Measurements from ENCODE around the gene KLK13.

Gene KLK13

GRCh38 chr19:51018745-51019543 lies 45.9 kb downstream of the KLK13 start:
- no peak for DNase-seq

DNA sequence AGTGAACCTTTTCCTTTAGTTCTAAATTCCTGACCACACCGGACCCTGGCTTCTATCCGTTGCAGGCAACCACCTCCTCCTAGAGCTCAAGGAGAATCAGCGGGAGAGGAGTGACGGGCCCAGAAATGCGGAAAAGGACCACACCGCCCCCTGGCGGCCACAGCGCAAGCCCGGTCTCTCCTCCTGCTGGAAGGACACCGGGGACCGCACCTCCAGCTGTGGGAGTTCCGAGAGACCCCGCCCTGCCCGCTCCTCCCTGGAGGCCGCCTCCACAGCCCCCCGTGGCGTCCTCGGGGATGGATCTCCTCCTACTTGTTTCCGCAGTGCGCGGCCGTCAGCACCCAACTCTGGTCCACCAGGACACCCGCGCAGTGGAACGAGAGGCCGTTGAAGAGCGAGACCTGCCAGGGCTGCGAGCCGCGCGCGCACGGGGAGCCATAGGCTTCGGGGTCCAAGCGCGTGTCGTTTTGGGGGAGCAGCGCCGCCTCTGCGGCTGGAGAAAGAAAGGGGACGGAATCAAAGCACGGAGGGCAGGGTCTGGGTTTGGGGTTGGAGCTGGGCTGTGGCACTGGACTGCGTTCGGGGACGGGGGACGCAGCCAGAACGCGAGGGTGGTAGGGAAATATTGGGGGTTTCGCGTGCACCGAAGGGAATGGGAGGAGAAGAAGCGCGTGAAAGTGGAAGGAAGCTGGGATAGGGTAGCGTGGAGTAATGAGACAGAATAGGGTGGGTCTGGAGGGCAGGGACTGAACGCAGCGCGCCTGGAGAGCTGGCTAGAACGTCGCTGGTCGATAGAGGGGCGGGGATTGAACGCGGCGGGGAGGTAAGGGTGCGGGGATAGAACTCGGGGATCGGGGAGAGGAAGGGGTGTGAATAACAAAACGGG lies 47.9 kb downstream of the KLK13 start:
- peak; percentile 39 to 55 for DNase-seq

- DNase-seq = no peak
These were observed 49.1 kb downstream of the KLK13 start for GRCh38 chr19:51015691-51016267.

GRCh38 chr19:51014242-51014641 lies 50.6 kb downstream of the KLK13 start:
- no peak for DNase-seq

DNA sequence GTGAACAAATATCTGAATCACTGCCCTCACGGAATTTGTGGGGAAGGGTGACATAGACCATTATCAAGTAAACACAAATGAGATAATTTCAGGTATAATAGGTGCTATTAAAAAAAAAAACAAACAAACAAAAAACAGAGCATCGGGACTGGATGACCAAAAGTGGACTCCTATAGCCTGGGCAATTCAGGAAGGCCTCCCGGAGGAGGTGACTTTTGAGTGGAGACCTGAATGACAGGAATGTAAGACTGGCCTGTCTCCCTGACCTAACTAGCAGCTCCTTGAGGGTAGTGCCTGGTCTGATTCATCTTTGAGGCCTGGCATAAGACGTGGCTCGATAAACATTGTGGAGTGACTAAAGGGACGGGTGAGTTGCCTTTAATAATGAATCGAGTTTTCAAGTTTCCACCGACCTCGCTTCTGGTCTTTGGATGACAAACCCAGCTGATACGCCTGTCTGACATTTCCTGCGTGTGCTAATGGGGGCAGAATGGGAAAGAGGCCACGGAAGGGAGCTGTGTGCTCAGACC lies 52.2 kb downstream of the KLK13 start:
- DNase-seq = no peak

- no peak for DNase-seq
These were observed 54.7 kb downstream of the KLK13 start for GRCh38 chr19:51010066-51010795.

DNA sequence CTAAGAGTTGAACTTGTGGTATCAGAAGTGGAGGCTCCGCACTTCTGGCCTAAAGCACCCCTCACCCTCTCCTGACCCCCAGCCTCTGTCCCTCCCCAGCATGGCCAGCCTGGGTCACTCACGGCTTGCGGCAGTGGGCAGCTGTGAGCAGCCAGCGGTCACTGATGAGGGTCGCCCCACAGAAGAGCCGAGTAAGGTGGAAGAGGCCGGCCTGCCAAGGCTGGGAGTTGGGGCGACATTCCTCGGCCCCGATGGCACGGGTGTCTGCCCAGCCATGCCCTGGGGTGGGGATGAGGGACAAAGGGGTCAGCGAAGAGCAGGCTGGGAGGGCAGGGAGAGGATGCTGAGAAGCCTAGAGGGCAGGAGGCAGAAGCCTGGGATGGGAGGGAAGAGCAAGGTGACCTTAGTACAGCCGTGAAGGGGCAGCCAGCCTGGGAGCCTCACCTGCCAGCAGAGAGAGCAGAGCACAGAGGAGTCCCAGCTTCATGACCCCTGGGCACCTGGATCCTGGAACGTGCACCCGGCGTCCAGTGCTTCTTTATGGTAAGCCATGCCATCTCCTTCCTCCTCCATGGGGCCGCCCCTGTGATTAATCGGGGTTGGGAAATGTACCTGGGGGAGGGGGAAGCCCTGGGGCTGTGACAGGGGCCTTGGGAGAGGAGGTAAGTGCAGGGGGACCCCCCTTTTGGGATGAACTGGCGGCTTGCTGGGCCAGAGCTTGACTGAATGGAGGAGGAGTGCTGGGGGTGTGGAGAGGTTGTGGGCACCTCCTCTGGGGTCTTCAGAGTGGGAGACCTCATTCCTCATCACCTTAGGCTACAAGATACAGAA lies 55.6 kb downstream of the KLK13 start:
- DNase-seq = no peak

GRCh38 chr19:51007488-51007887 lies 57.4 kb downstream of the KLK13 start:
- DNase-seq = no peak

DNA sequence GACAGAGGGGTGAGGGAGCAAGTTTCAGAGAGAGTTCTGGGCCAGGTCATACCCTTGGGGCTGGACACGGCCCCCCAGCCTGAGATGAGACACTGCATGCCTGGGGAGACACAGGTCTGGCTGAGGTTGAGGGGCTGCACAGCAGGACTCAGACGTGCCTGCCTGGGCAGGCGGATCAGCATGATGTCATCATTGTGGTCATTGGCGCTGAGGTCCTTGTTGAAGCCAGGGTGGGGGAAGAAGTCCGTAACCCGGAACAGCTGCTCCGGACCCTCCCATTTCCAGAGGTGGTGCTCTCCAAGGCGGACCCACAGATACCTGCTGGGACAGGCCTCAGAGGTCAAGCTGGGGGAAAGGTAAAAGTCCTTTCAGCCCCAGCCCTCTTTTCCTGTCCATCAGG lies 58.5 kb downstream of the KLK13 start:
- no peak for DNase-seq

Measured in hippocampal formation (tissue), 2 donors.